Activated naive CD8-positive, alpha-beta T cell treated with anti-CD3 and anti-CD28 coated beads, Interleukin-2, amount 10 ng/mL, durations not matched to agents 7 days and 5 days (primary cell): Measurements from ENCODE around the gene KLHDC9. TPM values are rescaled to one million over a fixed set of nuclear protein-coding genes. Genes with fewer than 3 reads are reported as not detected.
"Not testable (repeated sequence)": the region's sequence is repeated elsewhere in the genome, so short reads cannot be mapped to it uniquely, and the experiment has no call there.

Experiments
- ATAC-seq: fragments of 150-1000 bp; cut with Tn5 transposase; one replicate; pipeline ENCODE4 v1.10.0; 2021; ENCODE audit warnings: low read depth, moderate library complexity
- POLR2A ChIA-PET: fragments of 350-600 bp; sonication (Branson Sonifier 250); formaldehyde crosslinking; loops from one replicate; lab custom pipeline; 2021; ENCODE audit warnings: antibody characterized with exemption; lab: Charles Lee
- DNase-seq: peaks from one replicate; pipeline ENCODE4 v3.0.0; 2021
- H3K27ac Mint-ChIP-seq: one replicate; pipeline ENCODE4 v1.8.0; 2022; ENCODE audit warnings: mild to moderate bottlenecking, mixed read lengths
- H3K27me3 Mint-ChIP-seq: one replicate; pipeline ENCODE4 v1.8.0; 2022; ENCODE audit warnings: mild to moderate bottlenecking, moderate library complexity, mixed read lengths
- H3K36me3 Mint-ChIP-seq: one replicate; pipeline ENCODE4 v1.8.0; 2021; ENCODE audit warnings: mild to moderate bottlenecking, mixed read lengths
- H3K4me1 Mint-ChIP-seq: one replicate; pipeline ENCODE4 v1.8.0; 2021; ENCODE audit warnings: mixed read lengths
- H3K4me3 Mint-ChIP-seq: one replicate; pipeline ENCODE4 v1.8.0; 2022; ENCODE audit warnings: mild to moderate bottlenecking, moderate library complexity, mixed read lengths
- H3K9me3 Mint-ChIP-seq: one replicate; pipeline ENCODE4 v1.8.0; 2021; ENCODE audit warnings: mixed read lengths
- total RNA-seq, 2 experiments: library from RNA; stranded (reverse); gene quantifications; one replicate each; pipeline ENCODE4 v1.2.3, GENCODE V29; 2021

KLHDC9 gene
- total RNA-seq, 2 experiments from 2014 or later, result 1.2 TPM

DNA sequence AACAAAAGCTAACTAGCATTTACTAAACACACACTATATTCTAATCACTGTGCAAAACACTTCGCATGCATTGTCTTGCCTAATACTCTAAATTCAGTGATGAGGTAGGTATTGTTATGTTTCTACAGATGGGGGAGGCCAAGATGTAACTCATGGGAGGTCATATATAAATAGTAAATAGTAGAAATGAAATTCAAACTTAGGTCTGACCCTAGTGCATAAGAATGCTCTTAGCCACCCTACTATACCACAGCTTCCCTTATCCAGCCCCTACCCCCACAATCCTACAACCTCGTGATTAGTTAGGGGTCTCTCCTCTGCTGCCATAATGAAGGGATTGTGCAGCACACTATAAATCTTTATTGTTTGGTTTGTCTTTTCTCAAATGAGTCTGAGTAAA is 16.4 kb downstream of the KLHDC9 start:
- H3K4me1 Mint-ChIP-seq, result peaks cover 43% of the 10 kb centered on the region
- peaks cover 15% of the 10 kb centered on the region for H3K36me3 Mint-ChIP-seq
- no peaks in the 10 kb centered on the region for H3K27me3 Mint-ChIP-seq
- no peak for ATAC-seq
- no peaks in the 10 kb centered on the region for H3K9me3 Mint-ChIP-seq
- no peak for DNase-seq
- POLR2A ChIA-PET, result no interaction called here
- no peak overlapping the region for H3K4me3 Mint-ChIP-seq
- H3K27ac Mint-ChIP-seq, result peak overlapping the region; percentile 33

DNA sequence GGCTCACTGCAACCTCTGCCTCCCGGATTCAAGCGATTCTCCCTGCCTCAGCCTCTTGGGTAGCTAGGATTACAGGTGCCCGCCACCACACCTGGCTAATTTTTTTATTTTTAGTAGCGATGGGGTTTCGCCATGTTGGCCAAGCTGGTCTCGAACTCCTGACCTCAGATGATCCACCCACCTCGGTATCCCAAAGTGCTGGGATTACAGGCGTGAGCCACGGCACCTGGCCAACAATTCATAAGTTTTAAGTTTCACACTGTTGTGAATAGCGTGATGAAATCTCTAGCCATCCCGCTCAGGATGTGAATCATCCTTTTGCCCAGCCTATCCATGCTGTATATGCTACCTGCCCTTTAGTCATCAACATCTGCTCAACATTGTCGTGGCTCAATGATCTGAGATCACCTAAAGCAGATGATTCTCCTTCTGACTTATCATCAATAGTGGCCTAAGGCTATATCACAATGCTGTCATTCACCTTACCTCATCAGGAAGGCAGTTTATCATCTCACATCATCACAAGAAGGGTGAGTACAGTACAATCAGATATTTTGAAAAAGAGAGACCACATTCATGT is 17.1 kb downstream of the KLHDC9 start:
- no peaks in the 10 kb centered on the region for H3K9me3 Mint-ChIP-seq
- H3K4me3 Mint-ChIP-seq, result peak overlapping the region; percentile 19
- no peaks in the 10 kb centered on the region for H3K27me3 Mint-ChIP-seq
- no peak for DNase-seq
- peaks cover 48% of the 10 kb centered on the region for H3K4me1 Mint-ChIP-seq
- ATAC-seq, result no peak
- H3K36me3 Mint-ChIP-seq, result peaks cover 17% of the 10 kb centered on the region
- peak overlapping the region; percentile 68 for H3K27ac Mint-ChIP-seq
- POLR2A ChIA-PET, result no interaction called here

DNA sequence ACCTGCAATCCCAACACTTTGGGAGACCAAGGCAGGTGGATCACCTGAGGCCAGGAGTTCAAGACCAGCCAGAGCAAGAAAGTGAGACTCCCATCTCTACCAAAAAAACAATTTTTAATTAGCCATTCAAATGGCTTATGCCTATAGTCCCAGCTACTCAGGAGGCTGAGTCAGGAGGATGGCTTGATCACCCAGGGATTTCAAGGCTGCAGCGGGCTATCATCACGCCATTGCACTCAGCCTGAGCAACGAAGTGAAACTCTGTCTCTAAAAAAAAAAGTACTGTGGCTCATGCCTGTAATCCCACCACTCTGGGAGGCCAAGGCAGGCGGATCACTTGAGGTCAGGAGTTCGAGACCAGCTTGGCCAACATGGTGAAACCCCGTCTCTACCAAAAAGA is 17.8 kb downstream of the KLHDC9 start:
- Mint-ChIP-seq H3K4me3 (peak overlapping the region; percentile 26), H3K4me1 (peaks cover 49% of the 10 kb centered on the region), H3K27ac (peak overlapping the region; percentile 68), H3K36me3 (peaks cover 17% of the 10 kb centered on the region)
- H3K27me3 Mint-ChIP-seq, DNase-seq, ATAC-seq, H3K9me3 Mint-ChIP-seq, POLR2A ChIA-PET: not testable (repeated sequence)

GRCh38 chr1:161117759-161118581 is 19.8 kb downstream of the KLHDC9 start, which contains the start of the genes NIT1 and PFDN2:
Gene NIT1 (plus strand): TSS chr1:161118105. CDS start chr1:161118177, 72 bp downstream.
Gene PFDN2 (minus strand): TSS chr1:161118037. CDS start chr1:161118026, 11 bp downstream.
- H3K36me3 Mint-ChIP-seq, result peaks cover 19% of the 10 kb centered on the region

DNA sequence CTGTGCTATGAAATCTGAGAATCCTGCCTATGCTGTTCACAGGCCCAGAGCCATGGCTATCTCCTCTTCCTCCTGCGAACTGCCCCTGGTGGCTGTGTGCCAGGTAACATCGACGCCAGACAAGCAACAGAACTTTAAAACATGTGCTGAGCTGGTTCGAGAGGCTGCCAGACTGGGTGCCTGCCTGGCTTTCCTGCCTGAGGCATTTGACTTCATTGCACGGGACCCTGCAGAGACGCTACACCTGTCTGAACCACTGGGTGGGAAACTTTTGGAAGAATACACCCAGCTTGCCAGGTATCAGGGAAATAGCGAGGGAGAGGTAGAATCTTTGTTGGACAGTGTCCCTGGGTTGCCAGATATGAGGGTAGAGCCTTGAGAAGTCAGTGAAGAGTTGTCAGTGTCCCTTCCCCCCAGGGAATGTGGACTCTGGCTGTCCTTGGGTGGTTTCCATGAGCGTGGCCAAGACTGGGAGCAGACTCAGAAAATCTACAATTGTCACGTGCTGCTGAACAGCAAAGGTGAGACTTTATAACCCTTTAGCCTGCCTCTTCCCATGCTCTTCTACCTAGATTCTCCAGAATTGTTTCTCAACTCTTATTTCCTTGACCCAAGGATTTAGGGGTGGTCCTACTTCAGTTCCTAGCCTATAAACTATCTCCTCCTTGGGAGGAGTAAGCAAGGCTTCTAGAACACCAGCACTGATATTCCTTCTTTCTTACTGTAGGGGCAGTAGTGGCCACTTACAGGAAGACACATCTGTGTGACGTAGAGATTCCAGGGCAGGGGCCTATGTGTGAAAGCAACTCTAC is 21.1 kb downstream of the KLHDC9 start:
- Mint-ChIP-seq H3K4me3 (peak overlapping the region; percentile 94), H3K9me3 (no peaks in the 10 kb centered on the region), H3K4me1 (peaks cover 34% of the 10 kb centered on the region), H3K36me3 (peaks cover 23% of the 10 kb centered on the region), H3K27me3 (no peaks in the 10 kb centered on the region), H3K27ac (peak overlapping the region; percentile 89)
- POLR2A ChIA-PET, result interaction anchor here (1.3 to 2.5 kb wide), 3 partner anchors 21 to 52 kb away, joined by 4 to 16 read pairs (median 14); partner anchors contain the start of gene KLHDC9
- no peak for DNase-seq
- ATAC-seq, result peak; percentile 60

More at GRCh38 chr1:161117759-161118581, 19.8 kb downstream of the KLHDC9 start, which contains the start of the genes NIT1 and PFDN2:
- Mint-ChIP-seq H3K4me3 (peak within 1 kb of the TSS; percentile 94), H3K27me3 (no peaks in the 10 kb centered on the region), H3K4me1 (peaks cover 45% of the 10 kb centered on the region), H3K27ac (peak within 1 kb of the TSS; percentile 89), H3K9me3 (no peaks in the 10 kb centered on the region)
- ATAC-seq (peak; percentile 80), DNase-seq (peak; percentile 90)
- POLR2A ChIA-PET, result interaction anchor here (0.6 to 2.5 kb wide), 21 partner anchors 10 to 407 kb away, joined by 3 to 16 read pairs (median 4); partner anchors contain the start of genes ARHGAP30, CD48, F11R and KLHDC9

GRCh38 chr1:161121042-161121650 is 23.0 kb downstream of the KLHDC9 start:
- Mint-ChIP-seq H3K36me3 (peaks cover 24% of the 10 kb centered on the region), H3K4me1 (peaks cover 26% of the 10 kb centered on the region)

GRCh38 chr1:161121834-161122233 is 23.7 kb downstream of the KLHDC9 start:
- H3K9me3 Mint-ChIP-seq, result no peaks in the 10 kb centered on the region
- POLR2A ChIA-PET, result interaction anchor here (0.7 to 1.8 kb wide), 5 partner anchors 11 to 241 kb away, joined by 3 to 5 read pairs (median 4); partner anchors contain the start of genes ARHGAP30, DEDD and USF1
- no peak overlapping the region for H3K4me3 Mint-ChIP-seq
- DNase-seq (no peak), ATAC-seq (no peak)
- peaks cover 25% of the 10 kb centered on the region for H3K36me3 Mint-ChIP-seq
- no peaks in the 10 kb centered on the region for H3K27me3 Mint-ChIP-seq
- no peak overlapping the region for H3K27ac Mint-ChIP-seq
- peaks cover 24% of the 10 kb centered on the region for H3K4me1 Mint-ChIP-seq

More at GRCh38 chr1:161121042-161121650, 23.0 kb downstream of the KLHDC9 start:
- POLR2A ChIA-PET, result interaction anchor here (0.7 to 1.8 kb wide), 3 partner anchors 12 to 240 kb away, joined by 3 to 4 read pairs (median 4); partner anchors contain the start of genes DEDD and USF1
- Mint-ChIP-seq H3K27ac (peak overlapping the region; percentile 30), H3K9me3 (no peaks in the 10 kb centered on the region), H3K4me3 (no peak overlapping the region), H3K27me3 (no peaks in the 10 kb centered on the region)
- ATAC-seq (no peak), DNase-seq (no peak)

DNA sequence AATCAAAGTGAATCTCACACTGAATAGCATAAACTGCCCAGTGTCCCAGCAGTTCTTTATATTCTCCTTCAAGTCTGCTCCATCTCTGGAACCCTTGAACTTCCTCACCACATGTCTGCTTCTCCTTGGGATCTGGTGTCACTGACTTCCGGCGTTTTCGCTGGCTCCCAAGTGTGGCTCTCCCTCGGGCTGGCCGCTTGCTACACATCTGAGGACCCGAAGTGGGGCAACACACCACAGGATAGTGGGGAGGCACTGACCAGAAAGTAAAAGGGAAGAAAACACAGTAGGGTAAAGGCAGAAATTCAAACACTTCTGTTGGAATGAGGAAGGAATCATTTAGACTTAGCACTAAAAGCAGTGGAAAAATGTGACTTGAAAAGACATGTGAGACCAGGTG is 24.8 kb downstream of the KLHDC9 start:
- no peaks in the 10 kb centered on the region for H3K27me3 Mint-ChIP-seq
- peaks cover 32% of the 10 kb centered on the region for H3K36me3 Mint-ChIP-seq
- no peak for ATAC-seq
- POLR2A ChIA-PET, result interaction anchor here (1.3 to 1.8 kb wide), 3 partner anchors 10 to 77 kb away, joined by 3 to 5 read pairs (median 4); partner anchors contain the start of genes ARHGAP30, DEDD and USF1
- H3K9me3 Mint-ChIP-seq, result no peaks in the 10 kb centered on the region
- no peak overlapping the region for H3K4me3 Mint-ChIP-seq
- no peak for DNase-seq
- peaks cover 29% of the 10 kb centered on the region for H3K4me1 Mint-ChIP-seq
- no peak overlapping the region for H3K27ac Mint-ChIP-seq

GRCh38 chr1:161127649-161128048 is 29.5 kb downstream of the KLHDC9 start:
- ATAC-seq (no peak), DNase-seq (no peak)
- POLR2A ChIA-PET, result interaction anchor here (1.6 kb wide), 1 partner anchor 10 kb away, joined by 7 read pairs; the partner anchor contains the start of genes NIT1 and PFDN2
- Mint-ChIP-seq H3K4me3 (no peak overlapping the region), H3K36me3 (peaks cover 45% of the 10 kb centered on the region), H3K9me3 (no peaks in the 10 kb centered on the region), H3K27me3 (no peaks in the 10 kb centered on the region), H3K4me1 (peaks cover 43% of the 10 kb centered on the region), H3K27ac (peak overlapping the region; percentile 28)

- Mint-ChIP-seq H3K36me3 (peaks cover 38% of the 10 kb centered on the region), H3K9me3 (no peaks in the 10 kb centered on the region), H3K27me3 (no peaks in the 10 kb centered on the region), H3K27ac (no peak overlapping the region), H3K4me3 (no peak overlapping the region), H3K4me1 (peaks cover 43% of the 10 kb centered on the region)
- DNase-seq (no peak), ATAC-seq (no peak)
- POLR2A ChIA-PET, result interaction anchor here (1.7 kb wide), 1 partner anchor 11 kb away, joined by 4 read pairs; the partner anchor contains the start of genes NIT1 and PFDN2
Observed at GRCh38 chr1:161128591-161129420, 30.6 kb downstream of the KLHDC9 start.

DNA sequence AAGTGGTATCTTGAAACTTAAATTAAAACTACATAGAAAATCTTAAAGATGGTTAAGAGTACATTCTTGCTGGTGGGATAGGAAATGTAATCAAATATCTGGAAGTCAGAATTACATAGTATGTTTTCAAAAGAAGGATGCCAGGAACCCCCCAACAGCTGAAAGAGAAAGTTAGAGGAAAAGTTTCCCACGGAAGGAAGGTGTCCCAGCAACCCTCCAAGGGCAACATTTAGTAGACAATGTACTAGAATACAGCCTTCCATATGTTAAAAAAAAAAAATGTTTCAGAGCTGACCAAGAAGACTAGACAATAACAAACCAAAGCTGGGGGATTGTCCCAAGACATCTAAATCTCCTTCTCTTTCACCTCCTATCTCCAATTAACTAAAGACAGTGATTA is 32.1 kb downstream of the KLHDC9 start:
- Mint-ChIP-seq H3K4me1 (peaks cover 45% of the 10 kb centered on the region), H3K4me3 (peak overlapping the region; percentile 9)
- POLR2A ChIA-PET, result interaction anchor here (1.7 kb wide), 1 partner anchor 13 kb away, joined by 4 read pairs; the partner anchor contains the start of genes NIT1 and PFDN2

More for the DNA sequence above, 32.1 kb downstream of the KLHDC9 start:
- DNase-seq, result no peak
- Mint-ChIP-seq H3K9me3 (no peaks in the 10 kb centered on the region), H3K36me3 (peaks cover 36% of the 10 kb centered on the region), H3K27ac (no peak overlapping the region), H3K27me3 (no peaks in the 10 kb centered on the region)
- no peak for ATAC-seq
